Liver (tissue), 9 donors: Measurements from ENCODE around the gene POLR2B. TPM values are rescaled to one million over a fixed set of nuclear protein-coding genes. Genes with fewer than 3 reads are reported as not detected.

Experiments
- DNase-seq: peaks from one replicate; pipeline ENCODE4 v3.0.0-alpha.2; 2017; ENCODE audit warnings: low spot score
- H3K27ac ChIP-seq, 2 donors: one replicate each; pipeline ENCODE4 v1.7.0; 2013; ENCODE audit warnings: inconsistent platforms in 2 of 2, low read length in 2 of 2, control low read depth in 1 of 2, low read depth in 1 of 2, mild to moderate bottlenecking in 1 of 2
- H3K27me3 ChIP-seq, 4 donors: one replicate each; pipeline versions ENCODE4 v1.6.1 to v1.7.0; 2013; ENCODE audit warnings: low read length in 3 of 4, inconsistent platforms in 1 of 4, mild to moderate bottlenecking in 1 of 4, moderate library complexity in 1 of 4; ENCODE audit not compliant: control insufficient read depth in 4 of 4, insufficient read depth in 4 of 4
- H3K36me3 ChIP-seq, 4 donors: one replicate each; pipeline versions ENCODE4 v1.6.1 to v1.7.0; 2013; ENCODE audit warnings: low read length in 3 of 4, mild to moderate bottlenecking in 3 of 4, low read depth in 1 of 4, moderate library complexity in 1 of 4; ENCODE audit not compliant: control insufficient read depth in 4 of 4, insufficient read depth in 3 of 4
- H3K4me1 ChIP-seq, 4 donors: one replicate each; pipeline versions ENCODE4 v1.6.1 to v1.7.0; 2013; ENCODE audit warnings: low read length in 3 of 4, mild to moderate bottlenecking in 3 of 4, moderate library complexity in 1 of 4; ENCODE audit not compliant: control insufficient read depth in 4 of 4, insufficient read depth in 4 of 4
- H3K4me3 ChIP-seq, 3 donors: one replicate each; pipeline versions ENCODE4 v1.6.1 to v1.7.0; 2013; ENCODE audit warnings: low read length in 3 of 3, control low read depth in 1 of 3, low read depth in 1 of 3, mild to moderate bottlenecking in 1 of 3
- H3K9ac ChIP-seq, 2 donors: one replicate each; pipeline ENCODE4 v1.7.0; 2013; ENCODE audit warnings: low read length in 2 of 2, mild to moderate bottlenecking in 2 of 2, moderate library complexity in 2 of 2, control low read depth in 1 of 2, low read depth in 1 of 2
- H3K9me3 ChIP-seq, 4 donors: one replicate each; pipeline versions ENCODE4 v1.6.1 to v1.7.0; 2013; ENCODE audit warnings: low read length in 3 of 4; ENCODE audit not compliant: control insufficient read depth in 4 of 4
- ATF3 ChIP-seq: IDR thresholded peaks from 2 replicates; pipeline ENCODE4 v1.6.1; 2016; ENCODE audit warnings: antibody characterized with exemption
- CTCF ChIP-seq: fragments of 150-350 bp; IDR thresholded peaks from 2 replicates; pipeline ENCODE4 v1.5.1; 2017; ENCODE audit warnings: improper control_type of control experiment, low read depth, low read length; ENCODE audit not compliant: missing input control
- EGR1 ChIP-seq, 2 donors: IDR thresholded peaks; 2 replicates each; pipeline ENCODE4 v1.6.1; 2016 to 2018; ENCODE audit warnings: antibody characterized with exemption in 2 of 2, low read depth in 2 of 2
- FOXA1 ChIP-seq: IDR thresholded peaks from 2 replicates; pipeline ENCODE4 v1.6.1; 2016; ENCODE audit warnings: antibody characterized with exemption
- FOXA2 ChIP-seq: IDR thresholded peaks from 2 replicates; pipeline ENCODE4 v1.6.1; 2016; ENCODE audit warnings: antibody characterized with exemption
- GABPA ChIP-seq, 2 donors: IDR thresholded peaks in 1 of 2; conservative IDR thresholded peaks in 1 of 2; 2 replicates each; pipeline ENCODE4 v1.6.1; 2016; ENCODE audit warnings: antibody characterized with exemption in 2 of 2, mild to moderate bottlenecking in 1 of 2, moderate library complexity in 1 of 2
- HNF4A ChIP-seq, 2 donors: conservative IDR thresholded peaks; 2 replicates each; pipeline ENCODE4 v1.6.1; 2016; ENCODE audit warnings: antibody characterized with exemption in 2 of 2, mild to moderate bottlenecking in 2 of 2
- HNF4G ChIP-seq: IDR thresholded peaks from 2 replicates; pipeline ENCODE4 v1.6.1; 2016; ENCODE audit warnings: antibody characterized with exemption
- JUND ChIP-seq, 2 donors: IDR thresholded peaks; 2 replicates each; pipeline ENCODE4 v1.6.1; 2016; ENCODE audit warnings: antibody characterized with exemption in 2 of 2
- MAX ChIP-seq: IDR thresholded peaks from 2 replicates; pipeline ENCODE4 v1.6.1; 2016; ENCODE audit warnings: antibody characterized with exemption
- NR2F2 ChIP-seq: IDR thresholded peaks from 2 replicates; pipeline ENCODE4 v1.6.1; 2016; ENCODE audit warnings: antibody characterized with exemption
- RAD21 ChIP-seq, 2 donors: IDR thresholded peaks; 2 replicates each; pipeline ENCODE4 v1.6.1; 2016; ENCODE audit warnings: antibody characterized with exemption in 2 of 2, mild to moderate bottlenecking in 2 of 2
- RXRA ChIP-seq, 2 donors: IDR thresholded peaks; 2 replicates each; pipeline ENCODE4 v1.6.1; 2017 to 2018; ENCODE audit warnings: antibody characterized with exemption in 2 of 2, mild to moderate bottlenecking in 1 of 2
- SP1 ChIP-seq: IDR thresholded peaks from 2 replicates; pipeline ENCODE4 v1.6.1; 2018; ENCODE audit warnings: antibody characterized with exemption, mild to moderate bottlenecking
- TAF1 ChIP-seq: conservative IDR thresholded peaks from 2 replicates; pipeline ENCODE4 v1.6.1; 2016; ENCODE audit warnings: antibody characterized with exemption, mild to moderate bottlenecking
- YY1 ChIP-seq: IDR thresholded peaks from 2 replicates; pipeline ENCODE4 v1.6.1; 2016; ENCODE audit warnings: antibody characterized with exemption, mild to moderate bottlenecking
- ZBTB33 ChIP-seq: IDR thresholded peaks from 2 replicates; pipeline ENCODE4 v1.6.1; 2016; ENCODE audit warnings: antibody characterized with exemption
- WGBS: extraction: QIAGEN DNeasy Blood & Tissue Kit; methylation state at CpG from one replicate; pipeline ENCODE4 v1.1.7; 2013; 5-methylcytosine and 5-hydroxymethylcytosine counted together
- polyA plus RNA-seq, 2 donors: library from polyadenylated mRNA; stranded (reverse) in 1 of 2; unstranded in 1 of 2; fragments of 200-250 nt in 1 of 2; fragments of >200 nt in 1 of 2; fragmentation: Nextera tagmentation in 1 of 2; extraction: Ambion mirVana in 1 of 2; gene quantifications; one replicate each; pipeline versions ENCODE4 v1.2.1 to v1.2.3, GENCODE V29; 2013 to 2015
- total RNA-seq, 2 donors: library from RNA; depleted of rRNA; stranded (reverse); fragments of >200 nt; gene quantifications; one replicate each; pipeline ENCODE4 v1.2.3, GENCODE V29; 2014
- TF ChIP-seq, protein P1 (sequence below): IDR thresholded peaks from 2 replicates; pipeline ENCODE4 v1.6.1; 2016; ENCODE audit warnings: antibody characterized with exemption, mild to moderate bottlenecking
- donor health status: healthy.
- donor health status: healthy.
- donor health status: healthy.
- donor health status: healthy.
- donor health status: healthy.

Gene POLR2B
- total and polyA plus RNA-seq, 4 donors = 16.6 to 64.4 (median 40.0) TPM

DNA sequence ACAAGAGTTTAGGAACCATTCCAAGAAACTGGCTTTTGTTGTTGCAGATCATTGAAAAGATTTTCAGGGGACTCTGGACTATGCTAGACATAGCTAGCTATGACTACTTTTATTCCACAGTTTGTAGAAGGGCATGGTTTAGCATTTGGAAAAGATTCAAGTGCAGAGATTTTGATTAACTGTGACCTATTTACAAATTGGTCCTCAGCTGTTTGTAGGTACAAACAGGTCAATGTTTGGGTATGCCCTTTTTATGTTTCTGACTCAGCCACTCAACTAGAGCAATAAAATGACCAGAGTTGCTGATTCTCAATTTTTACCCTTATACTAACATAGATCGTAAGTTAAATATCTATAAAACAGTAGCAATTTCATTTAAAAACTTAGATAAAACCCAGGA is 84.8 kb downstream of the POLR2B start:
- peaks cover 0 to 8% (median 3%) of the 10 kb centered on the region in 4 donors for H3K4me1 ChIP-seq
- 82% methylated on average over 1 of the region's 1 CpG for WGBS
- no peak overlapping the region for H3K4me3 ChIP-seq
- no peaks in the 10 kb centered on the region for H3K36me3 ChIP-seq
- DNase-seq = no peak
- H3K9ac ChIP-seq = no peak overlapping the region
- TF ChIP-seq RXRA (IDR thresholded peaks at IDR 0.05) = no peak
- TF ChIP-seq MAX = no peak
- no peak for TF ChIP-seq JUND (IDR thresholded peaks at IDR 0.05)
- no peak for TF ChIP-seq ATF3
- no peak for TF ChIP-seq RAD21 (IDR thresholded peaks at IDR 0.05)
- no peak for TF ChIP-seq ZBTB33
- TF ChIP-seq HNF4A (conservative IDR thresholded peaks at IDR 0.05) = no peak
- no peak for TF ChIP-seq FOXA1
- no peaks in the 10 kb centered on the region for H3K27me3 ChIP-seq
- H3K9me3 ChIP-seq = no peaks in the 10 kb centered on the region
- H3K27ac ChIP-seq = peak overlapping the region in 1 of 2 donors; percentile 54

DNA sequence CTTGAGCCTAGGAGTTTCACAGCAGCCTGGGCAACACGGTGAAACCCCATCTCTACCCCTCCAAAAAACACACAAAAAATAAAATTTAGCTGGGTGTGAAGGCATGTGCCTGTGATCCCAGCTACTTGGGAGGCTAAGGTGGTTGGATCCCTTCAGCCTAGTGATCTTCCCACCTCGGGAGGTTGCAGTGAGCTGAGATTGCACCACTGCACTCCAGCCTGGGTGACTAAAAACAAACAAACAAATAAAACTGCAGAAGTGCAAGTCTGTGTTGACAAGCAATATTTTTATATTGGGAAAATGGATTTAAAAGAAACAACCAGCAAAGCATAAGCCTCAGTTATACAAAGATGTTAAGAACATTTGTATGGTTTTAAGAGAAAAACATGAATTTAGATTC is 85.4 kb downstream of the POLR2B start:
- H3K4me3 ChIP-seq = no peak overlapping the region
- no peak for TF ChIP-seq NR2F2
- no peak for TF ChIP-seq RAD21 (IDR thresholded peaks at IDR 0.05)
- TF ChIP-seq CTCF = no peak
- no peak for TF ChIP-seq MAX
- TF ChIP-seq GABPA (IDR thresholded peaks at IDR 0.05 in 1 of 2, conservative IDR thresholded peaks at IDR 0.05 in 1 of 2) = no peak
- TF ChIP-seq HNF4A (conservative IDR thresholded peaks at IDR 0.05) = no peak
- no peak for TF ChIP-seq SP1
- no peak for TF ChIP-seq YY1
- no peak for TF ChIP-seq FOXA2
- TF ChIP-seq ATF3 = no peak
- no peak for TF ChIP-seq FOXA1
- no peak for TF ChIP-seq EGR1 (IDR thresholded peaks at IDR 0.05; ENCODE audit: low read depth in 2 of 2)
- no peak for TF ChIP-seq RXRA (IDR thresholded peaks at IDR 0.05)
- TF ChIP-seq ZBTB33 = no peak
- TF ChIP-seq, protein P1, sequence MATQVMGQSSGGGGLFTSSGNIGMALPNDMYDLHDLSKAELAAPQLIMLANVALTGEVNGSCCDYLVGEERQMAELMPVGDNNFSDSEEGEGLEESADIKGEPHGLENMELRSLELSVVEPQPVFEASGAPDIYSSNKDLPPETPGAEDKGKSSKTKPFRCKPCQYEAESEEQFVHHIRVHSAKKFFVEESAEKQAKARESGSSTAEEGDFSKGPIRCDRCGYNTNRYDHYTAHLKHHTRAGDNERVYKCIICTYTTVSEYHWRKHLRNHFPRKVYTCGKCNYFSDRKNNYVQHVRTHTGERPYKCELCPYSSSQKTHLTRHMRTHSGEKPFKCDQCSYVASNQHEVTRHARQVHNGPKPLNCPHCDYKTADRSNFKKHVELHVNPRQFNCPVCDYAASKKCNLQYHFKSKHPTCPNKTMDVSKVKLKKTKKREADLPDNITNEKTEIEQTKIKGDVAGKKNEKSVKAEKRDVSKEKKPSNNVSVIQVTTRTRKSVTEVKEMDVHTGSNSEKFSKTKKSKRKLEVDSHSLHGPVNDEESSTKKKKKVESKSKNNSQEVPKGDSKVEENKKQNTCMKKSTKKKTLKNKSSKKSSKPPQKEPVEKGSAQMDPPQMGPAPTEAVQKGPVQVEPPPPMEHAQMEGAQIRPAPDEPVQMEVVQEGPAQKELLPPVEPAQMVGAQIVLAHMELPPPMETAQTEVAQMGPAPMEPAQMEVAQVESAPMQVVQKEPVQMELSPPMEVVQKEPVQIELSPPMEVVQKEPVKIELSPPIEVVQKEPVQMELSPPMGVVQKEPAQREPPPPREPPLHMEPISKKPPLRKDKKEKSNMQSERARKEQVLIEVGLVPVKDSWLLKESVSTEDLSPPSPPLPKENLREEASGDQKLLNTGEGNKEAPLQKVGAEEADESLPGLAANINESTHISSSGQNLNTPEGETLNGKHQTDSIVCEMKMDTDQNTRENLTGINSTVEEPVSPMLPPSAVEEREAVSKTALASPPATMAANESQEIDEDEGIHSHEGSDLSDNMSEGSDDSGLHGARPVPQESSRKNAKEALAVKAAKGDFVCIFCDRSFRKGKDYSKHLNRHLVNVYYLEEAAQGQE = no peak
- no peak for TF ChIP-seq JUND (IDR thresholded peaks at IDR 0.05)
- TF ChIP-seq TAF1 = no peak
- no peak for TF ChIP-seq HNF4G
- peaks cover 0 to 8% (median 3%) of the 10 kb centered on the region in 4 donors for H3K4me1 ChIP-seq
- no peaks in the 10 kb centered on the region for H3K36me3 ChIP-seq
- H3K9ac ChIP-seq = no peak overlapping the region
- no peak for DNase-seq
- H3K27ac ChIP-seq = peak overlapping the region in 1 of 2 donors; percentile 69
- H3K9me3 ChIP-seq = no peaks in the 10 kb centered on the region
- H3K27me3 ChIP-seq = no peaks in the 10 kb centered on the region
- WGBS = 61% methylated on average over 2 of the region's 2 CpGs
